Astrocyte of the spinal cord (primary cell): ENCODE results near the gene SLC26A9.

Experiments used
- DNase-seq: peaks from one replicate; pipeline ENCODE4 v3.0.0; 2011; ENCODE audit warnings: low read depth, low spot score
- H3K4me3 ChIP-seq: 2 replicates; pipeline ENCODE4 v1.5.1; 2011; ENCODE audit warnings: low read depth, mild to moderate bottlenecking, low read length, moderate library complexity
- in situ Hi-C: cut with HindIII; loops from 2 replicates; pipeline ENCODE4 v1.10.0; 2017; ENCODE audit warnings: low sequenced_read_pairs
- TF ChIP-seq, protein P1 (sequence below): IDR thresholded peaks from 2 replicates; pipeline ENCODE4 v1.5.1; 2012; ENCODE audit warnings: low read depth, mild to moderate bottlenecking, low read length, inconsistent platforms

SLC26A9 gene

DNA sequence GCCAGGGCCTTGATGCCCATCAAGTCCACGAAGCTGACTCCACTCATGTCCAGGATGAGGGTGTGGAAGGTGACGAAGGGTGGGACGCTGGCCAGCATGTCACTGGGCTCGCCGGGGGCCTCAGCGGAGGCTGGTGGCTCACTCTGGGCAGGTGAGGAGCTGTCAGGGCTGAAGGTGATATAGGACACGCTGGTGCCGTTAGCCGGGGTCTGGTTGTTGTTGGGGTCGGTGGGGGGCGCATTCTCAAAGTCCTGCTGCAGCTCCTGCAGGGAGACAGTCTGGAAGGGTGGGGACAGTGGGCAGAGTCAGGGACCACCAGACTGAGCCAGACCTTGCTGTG, 21.7 kb downstream of the SLC26A9 start:
- TF ChIP-seq, protein P1, sequence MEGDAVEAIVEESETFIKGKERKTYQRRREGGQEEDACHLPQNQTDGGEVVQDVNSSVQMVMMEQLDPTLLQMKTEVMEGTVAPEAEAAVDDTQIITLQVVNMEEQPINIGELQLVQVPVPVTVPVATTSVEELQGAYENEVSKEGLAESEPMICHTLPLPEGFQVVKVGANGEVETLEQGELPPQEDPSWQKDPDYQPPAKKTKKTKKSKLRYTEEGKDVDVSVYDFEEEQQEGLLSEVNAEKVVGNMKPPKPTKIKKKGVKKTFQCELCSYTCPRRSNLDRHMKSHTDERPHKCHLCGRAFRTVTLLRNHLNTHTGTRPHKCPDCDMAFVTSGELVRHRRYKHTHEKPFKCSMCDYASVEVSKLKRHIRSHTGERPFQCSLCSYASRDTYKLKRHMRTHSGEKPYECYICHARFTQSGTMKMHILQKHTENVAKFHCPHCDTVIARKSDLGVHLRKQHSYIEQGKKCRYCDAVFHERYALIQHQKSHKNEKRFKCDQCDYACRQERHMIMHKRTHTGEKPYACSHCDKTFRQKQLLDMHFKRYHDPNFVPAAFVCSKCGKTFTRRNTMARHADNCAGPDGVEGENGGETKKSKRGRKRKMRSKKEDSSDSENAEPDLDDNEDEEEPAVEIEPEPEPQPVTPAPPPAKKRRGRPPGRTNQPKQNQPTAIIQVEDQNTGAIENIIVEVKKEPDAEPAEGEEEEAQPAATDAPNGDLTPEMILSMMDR, result no peak
- in situ Hi-C loops, result loop anchor here (25.0 kb wide), 1 partner anchor 191 kb away; the partner anchor contains the start of gene AVPR1B

DNA sequence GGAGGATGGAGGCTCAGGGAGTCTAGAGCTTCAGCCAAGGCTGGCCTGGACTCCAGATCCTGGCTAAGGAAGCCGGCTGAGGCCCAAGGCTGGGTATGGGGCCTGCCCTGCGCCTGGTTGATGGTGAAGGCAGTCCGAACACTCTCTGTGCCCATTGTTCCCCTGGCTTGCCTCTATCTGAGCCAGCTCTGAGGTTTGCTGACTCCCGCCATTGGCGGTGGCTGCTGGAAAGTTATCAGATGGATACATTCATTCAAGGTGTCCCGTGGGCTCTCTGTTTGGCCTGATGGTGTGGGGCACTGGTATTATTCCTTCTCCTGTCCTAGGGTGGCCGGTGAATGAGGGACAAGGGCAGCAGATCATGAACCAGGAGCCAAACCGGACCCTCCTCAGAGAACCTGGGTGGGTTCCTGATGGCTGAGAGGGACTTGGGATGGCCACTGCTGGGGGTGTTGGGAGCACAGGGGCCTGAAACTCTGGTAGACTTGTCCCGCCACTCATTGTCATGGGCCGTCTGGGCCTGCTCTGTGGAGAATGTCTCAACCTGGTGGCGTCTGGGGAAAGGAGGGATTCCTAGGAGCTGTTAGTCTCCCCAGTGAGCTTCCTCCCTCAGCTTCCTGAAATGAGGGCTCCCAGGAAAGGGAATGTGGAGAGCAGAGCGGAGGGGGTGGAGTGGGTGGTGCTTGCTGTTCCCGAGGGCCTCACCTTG, 22.2 kb downstream of the SLC26A9 start:
- no peak for DNase-seq
- no peak overlapping the region for H3K4me3 ChIP-seq
- TF ChIP-seq, protein P1, result no peak
- in situ Hi-C loops, result loop anchor here (25.0 kb wide), 1 partner anchor 191 kb away; the partner anchor contains the start of gene AVPR1B

More for the DNA sequence above, 21.7 kb downstream of the SLC26A9 start:
- no peak for DNase-seq
- no peak overlapping the region for H3K4me3 ChIP-seq

DNA sequence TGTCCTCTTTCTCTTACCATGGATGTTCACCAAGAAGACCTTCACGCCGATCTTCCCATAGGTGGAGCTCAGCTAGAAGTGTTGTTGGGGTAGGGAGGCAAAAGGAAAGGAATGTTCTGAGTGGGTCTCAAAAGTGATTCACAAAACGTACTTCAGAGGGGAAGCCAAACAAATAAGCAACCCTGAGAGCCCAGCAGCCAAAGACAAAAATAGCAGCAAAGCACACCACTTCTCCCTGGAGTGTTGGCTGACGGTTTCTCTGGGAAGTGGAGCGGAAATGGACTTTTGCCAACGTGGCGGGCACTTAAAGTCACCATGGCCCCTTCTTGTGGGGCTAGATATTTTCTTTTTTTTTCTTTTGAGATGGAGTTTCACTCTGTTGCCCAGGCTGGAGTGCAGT, 23.1 kb downstream of the SLC26A9 start:
- DNase-seq, result peak; percentile 62
- H3K4me3 ChIP-seq, result no peak overlapping the region
- TF ChIP-seq, protein P1, result no peak
- in situ Hi-C loops, result loop anchor here (25.0 kb wide), 1 partner anchor 192 kb away; the partner anchor contains the start of gene AVPR1B

DNA sequence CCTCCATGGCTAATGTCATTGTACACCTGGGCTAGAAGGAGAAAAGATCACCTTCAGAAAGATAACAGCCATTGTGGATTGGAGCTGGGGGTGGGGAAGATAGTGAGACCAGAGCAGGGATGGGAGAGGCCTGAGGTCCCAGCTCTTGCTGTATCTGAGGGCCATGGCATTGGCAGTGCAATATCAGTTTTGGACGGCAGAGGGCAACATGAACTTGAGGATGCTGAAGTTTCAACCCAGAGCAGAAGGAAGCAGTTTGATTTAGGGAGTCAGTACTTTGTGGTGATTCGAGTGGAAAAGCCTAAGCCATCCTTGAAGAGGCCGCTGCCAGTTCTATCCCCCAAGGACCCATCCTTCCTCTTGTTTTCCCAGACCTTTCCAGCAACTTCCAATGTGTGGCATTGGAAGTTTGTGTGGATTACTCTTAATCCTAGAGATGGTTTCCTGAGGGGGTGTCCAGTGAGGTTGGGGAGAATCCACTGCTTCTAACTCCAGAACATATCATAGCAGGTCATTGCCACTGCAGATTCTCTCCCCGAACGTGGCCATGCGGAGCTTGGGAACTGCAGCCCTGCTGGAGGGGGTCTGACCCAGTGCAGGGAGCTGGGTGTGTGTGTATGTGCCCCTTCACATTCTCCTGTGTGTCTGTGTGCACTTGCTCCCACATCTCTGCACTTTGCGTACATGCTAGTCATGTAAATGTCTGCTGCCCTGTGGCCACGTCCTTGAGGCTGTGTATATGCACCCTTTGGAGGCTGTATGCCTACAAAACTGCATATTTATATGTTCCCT, 24.1 kb downstream of the SLC26A9 start:
- H3K4me3 ChIP-seq, result no peak overlapping the region
- TF ChIP-seq, protein P1, result peak; percentile 96
- peak; percentile 83 for DNase-seq
- in situ Hi-C loops, result loop anchor here (25.0 kb wide), 1 partner anchor 193 kb away; the partner anchor contains the start of gene AVPR1B

DNA sequence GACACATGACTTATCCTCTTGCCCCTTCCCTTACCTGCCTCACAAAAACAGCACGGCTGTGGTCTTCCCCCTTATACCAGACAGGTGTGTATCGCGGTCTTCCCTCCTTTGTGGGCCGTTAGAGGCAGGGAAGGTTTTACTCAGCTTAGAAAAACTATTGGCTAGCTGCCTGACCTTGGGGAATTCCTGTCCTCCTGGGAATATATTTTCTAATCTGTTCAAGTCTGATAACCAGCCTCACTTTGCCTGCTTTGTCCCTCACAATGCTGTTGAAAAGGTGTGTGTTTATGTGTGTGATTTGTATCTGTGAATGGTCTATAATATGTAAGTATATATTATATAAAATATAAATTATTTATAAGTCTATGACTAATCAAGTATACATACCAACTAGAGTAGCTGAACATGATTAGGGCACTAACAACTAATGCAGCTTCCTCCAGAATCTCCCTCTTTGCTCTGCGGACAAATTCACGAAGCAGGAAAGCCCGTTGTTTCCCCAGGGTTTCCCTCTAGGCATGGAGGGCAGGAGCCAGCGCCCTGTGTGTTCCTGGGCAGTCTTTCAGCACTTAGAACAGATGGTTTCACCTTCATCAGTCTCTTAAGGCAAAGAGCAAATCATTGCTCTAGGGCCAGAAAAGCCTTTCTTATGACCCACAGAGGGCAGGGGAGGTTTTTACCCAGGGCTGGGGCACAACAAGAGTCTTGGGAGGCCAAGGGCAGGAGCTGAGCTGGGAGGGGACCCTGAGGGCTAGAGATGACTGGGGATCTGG, 25.6 kb downstream of the SLC26A9 start:
- DNase-seq, result no peak
- TF ChIP-seq, protein P1, result no peak
- in situ Hi-C loops, result loop anchor here (25.0 kb wide), 1 partner anchor 195 kb away; the partner anchor contains the start of gene AVPR1B
- H3K4me3 ChIP-seq, result no peak overlapping the region

DNA sequence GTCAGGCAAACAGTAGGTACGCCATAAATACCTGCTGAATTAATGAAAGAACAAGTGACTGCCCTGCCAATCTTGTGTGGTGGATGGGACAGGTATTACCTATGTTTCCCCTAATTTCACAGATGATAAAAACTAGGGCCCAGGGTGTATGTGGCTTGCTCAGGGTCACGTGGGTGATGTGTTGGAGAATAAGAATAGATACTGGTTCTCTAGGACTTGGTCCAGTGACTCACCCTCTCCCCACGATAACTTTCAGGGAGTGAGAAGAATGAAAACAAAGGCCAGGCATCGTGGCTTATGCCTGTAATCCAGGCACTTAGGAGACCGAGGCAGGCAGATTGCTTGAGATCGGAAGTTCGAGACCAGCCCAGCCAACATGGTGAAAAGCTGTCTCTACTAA, 26.7 kb downstream of the SLC26A9 start:
- peak; percentile 27 for DNase-seq
- in situ Hi-C loops, result loop anchor here (25.0 kb wide), 1 partner anchor 196 kb away; the partner anchor contains the start of gene AVPR1B
- no peak overlapping the region for H3K4me3 ChIP-seq
- TF ChIP-seq, protein P1, result no peak
